Nephron progenitor cell (in vitro differentiated cells): ENCODE measurements around the gene IRGC.
A peak's percentile ranks its signal among the peaks of the same experiment; 100 is the strongest.

ENCODE experiments used
- DNase-seq: peaks from one replicate; pipeline ENCODE4 v3.0.0; 2021
- H3K27ac Mint-ChIP-seq: 2 replicates; pipeline ENCODE4 v1.8.0; 2021; ENCODE audit warnings: mild to moderate bottlenecking, moderate library complexity, mixed read lengths
- H3K27me3 Mint-ChIP-seq: 2 replicates; pipeline ENCODE4 v1.8.0; 2021; ENCODE audit warnings: mild to moderate bottlenecking, low read depth, mixed read lengths; ENCODE audit not compliant: poor library complexity
- H3K36me3 Mint-ChIP-seq: 2 replicates; pipeline ENCODE4 v1.8.0; 2021; ENCODE audit warnings: low read depth, mixed read lengths
- H3K4me1 Mint-ChIP-seq: 2 replicates; pipeline ENCODE4 v1.8.0; 2021; ENCODE audit warnings: mixed read lengths
- H3K4me3 Mint-ChIP-seq: 2 replicates; pipeline ENCODE4 v1.8.0; 2021; ENCODE audit warnings: mild to moderate bottlenecking, moderate library complexity, mixed read lengths
- H3K9me3 Mint-ChIP-seq: 2 replicates; pipeline ENCODE4 v1.8.0; 2021; ENCODE audit warnings: mild to moderate bottlenecking, moderate library complexity, mixed read lengths
- TF ChIP-seq, protein P1 (sequence below): fragments of 200-600 bp; sonication (generic); IDR thresholded peaks from 2 replicates; pipeline ENCODE4 v1.5.0; 2021; ENCODE audit warnings: antibody characterized with exemption

The IRGC gene

DNA sequence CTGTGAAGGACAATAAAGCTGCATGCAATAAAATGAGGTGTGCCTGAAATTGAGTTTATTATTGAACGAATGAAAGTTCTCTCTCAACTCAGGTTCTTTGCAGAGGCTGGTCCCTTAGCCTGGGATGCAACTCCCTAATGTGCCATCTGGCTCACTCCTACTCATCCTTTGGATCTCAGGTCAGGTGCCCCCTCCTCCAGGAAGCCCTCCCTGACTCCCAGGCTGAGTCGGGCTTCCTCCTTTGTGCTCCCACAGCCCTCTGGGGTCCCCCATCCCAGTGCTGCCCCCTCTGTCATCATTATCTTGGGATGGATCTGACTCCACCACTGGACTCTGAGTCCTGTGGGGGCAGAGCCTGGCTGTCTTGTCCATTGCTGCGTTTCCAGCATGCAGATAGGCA, 2.7 kb upstream of the IRGC start:
- Mint-ChIP-seq H3K4me1 (no peaks in the 10 kb centered on the region), H3K4me3 (no peak overlapping the region), H3K27ac (no peak overlapping the region), H3K27me3 (peaks cover 19% of the 10 kb centered on the region), H3K36me3 (no peaks in the 10 kb centered on the region), H3K9me3 (peaks cover 8% of the 10 kb centered on the region)
- TF ChIP-seq, protein P1, sequence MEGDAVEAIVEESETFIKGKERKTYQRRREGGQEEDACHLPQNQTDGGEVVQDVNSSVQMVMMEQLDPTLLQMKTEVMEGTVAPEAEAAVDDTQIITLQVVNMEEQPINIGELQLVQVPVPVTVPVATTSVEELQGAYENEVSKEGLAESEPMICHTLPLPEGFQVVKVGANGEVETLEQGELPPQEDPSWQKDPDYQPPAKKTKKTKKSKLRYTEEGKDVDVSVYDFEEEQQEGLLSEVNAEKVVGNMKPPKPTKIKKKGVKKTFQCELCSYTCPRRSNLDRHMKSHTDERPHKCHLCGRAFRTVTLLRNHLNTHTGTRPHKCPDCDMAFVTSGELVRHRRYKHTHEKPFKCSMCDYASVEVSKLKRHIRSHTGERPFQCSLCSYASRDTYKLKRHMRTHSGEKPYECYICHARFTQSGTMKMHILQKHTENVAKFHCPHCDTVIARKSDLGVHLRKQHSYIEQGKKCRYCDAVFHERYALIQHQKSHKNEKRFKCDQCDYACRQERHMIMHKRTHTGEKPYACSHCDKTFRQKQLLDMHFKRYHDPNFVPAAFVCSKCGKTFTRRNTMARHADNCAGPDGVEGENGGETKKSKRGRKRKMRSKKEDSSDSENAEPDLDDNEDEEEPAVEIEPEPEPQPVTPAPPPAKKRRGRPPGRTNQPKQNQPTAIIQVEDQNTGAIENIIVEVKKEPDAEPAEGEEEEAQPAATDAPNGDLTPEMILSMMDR = no peak
- DNase-seq = no peak

DNA sequence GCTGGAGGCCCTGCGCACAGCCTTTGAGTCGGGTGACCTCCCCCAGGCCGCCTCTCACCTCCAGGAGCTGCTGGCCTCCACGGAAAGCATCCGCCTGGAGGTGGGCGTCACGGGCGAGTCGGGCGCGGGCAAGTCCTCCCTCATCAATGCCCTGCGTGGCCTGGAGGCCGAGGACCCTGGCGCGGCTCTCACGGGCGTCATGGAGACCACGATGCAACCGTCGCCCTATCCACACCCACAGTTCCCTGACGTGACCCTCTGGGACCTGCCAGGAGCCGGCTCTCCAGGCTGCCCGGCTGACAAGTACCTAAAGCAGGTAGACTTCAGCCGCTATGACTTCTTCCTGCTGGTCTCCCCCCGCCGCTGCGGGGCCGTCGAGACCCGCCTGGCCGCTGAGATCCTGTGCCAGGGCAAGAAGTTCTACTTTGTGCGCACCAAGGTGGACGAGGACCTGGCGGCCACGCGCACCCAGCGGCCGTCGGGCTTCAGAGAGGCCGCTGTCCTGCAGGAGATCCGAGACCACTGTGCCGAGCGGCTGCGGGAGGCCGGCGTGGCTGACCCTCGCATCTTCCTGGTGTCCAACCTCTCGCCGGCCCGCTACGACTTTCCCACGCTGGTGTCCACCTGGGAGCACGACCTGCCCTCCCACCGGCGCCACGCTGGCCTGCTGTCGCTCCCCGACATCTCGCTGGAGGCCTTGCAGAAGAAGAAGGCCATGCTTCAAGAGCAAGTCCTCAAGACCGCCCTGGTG, 2.9 kb downstream of the IRGC start:
- H3K27ac Mint-ChIP-seq = no peak overlapping the region
- no peaks in the 10 kb centered on the region for H3K4me1 Mint-ChIP-seq
- peaks cover 4% of the 10 kb centered on the region for H3K27me3 Mint-ChIP-seq
- no peak for DNase-seq
- H3K36me3 Mint-ChIP-seq = no peaks in the 10 kb centered on the region
- H3K4me3 Mint-ChIP-seq = no peak overlapping the region
- H3K9me3 Mint-ChIP-seq = no peaks in the 10 kb centered on the region
- TF ChIP-seq, protein P1 = no peak

DNA sequence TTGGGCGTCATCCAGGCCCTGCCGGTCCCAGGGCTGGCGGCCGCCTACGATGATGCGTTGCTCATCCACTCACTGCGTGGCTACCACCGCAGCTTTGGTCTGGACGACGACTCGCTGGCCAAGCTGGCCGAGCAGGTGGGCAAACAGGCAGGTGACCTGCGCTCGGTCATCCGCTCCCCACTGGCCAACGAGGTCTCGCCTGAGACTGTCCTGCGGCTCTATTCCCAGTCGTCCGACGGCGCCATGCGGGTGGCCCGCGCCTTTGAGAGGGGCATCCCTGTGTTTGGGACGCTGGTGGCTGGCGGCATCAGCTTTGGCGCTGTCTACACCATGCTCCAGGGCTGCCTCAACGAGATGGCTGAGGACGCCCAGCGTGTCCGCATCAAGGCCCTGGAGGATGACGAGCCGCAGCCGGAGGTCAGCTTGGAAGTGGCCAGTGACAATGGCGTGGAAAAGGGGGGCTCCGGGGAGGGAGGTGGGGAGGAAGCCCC, 3.5 kb downstream of the IRGC start:
- TF ChIP-seq, protein P1 = no peak
- Mint-ChIP-seq H3K4me3 (no peak overlapping the region), H3K36me3 (no peaks in the 10 kb centered on the region), H3K4me1 (no peaks in the 10 kb centered on the region), H3K27ac (no peak overlapping the region), H3K9me3 (no peaks in the 10 kb centered on the region), H3K27me3 (peaks cover 4% of the 10 kb centered on the region)
- DNase-seq = no peak

DNA sequence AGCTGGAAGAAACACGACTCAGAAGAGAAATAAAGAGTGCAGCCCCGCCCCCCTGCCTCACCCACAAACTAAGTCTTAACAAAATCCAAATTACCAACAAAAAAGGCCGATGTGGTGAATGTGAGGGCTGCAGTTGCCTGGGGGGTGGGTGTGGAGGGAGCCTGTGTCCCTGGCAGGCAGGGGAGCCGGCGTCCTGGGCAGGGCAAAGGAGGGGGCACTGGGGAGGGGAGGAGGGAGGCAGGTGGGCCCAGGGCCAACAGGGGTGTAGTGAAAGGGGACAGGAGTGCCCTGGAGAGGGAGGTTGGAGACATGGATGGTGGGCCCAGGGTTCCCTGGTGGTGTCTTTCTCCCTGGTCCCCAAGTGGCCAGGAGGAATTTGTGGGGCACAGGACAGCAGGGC, 4.0 kb downstream of the IRGC start:
- Mint-ChIP-seq H3K9me3 (no peaks in the 10 kb centered on the region), H3K4me3 (no peak overlapping the region), H3K27me3 (peaks cover 4% of the 10 kb centered on the region), H3K4me1 (no peaks in the 10 kb centered on the region), H3K36me3 (no peaks in the 10 kb centered on the region), H3K27ac (no peak overlapping the region)
- no peak for DNase-seq
- TF ChIP-seq, protein P1 = no peak

DNA sequence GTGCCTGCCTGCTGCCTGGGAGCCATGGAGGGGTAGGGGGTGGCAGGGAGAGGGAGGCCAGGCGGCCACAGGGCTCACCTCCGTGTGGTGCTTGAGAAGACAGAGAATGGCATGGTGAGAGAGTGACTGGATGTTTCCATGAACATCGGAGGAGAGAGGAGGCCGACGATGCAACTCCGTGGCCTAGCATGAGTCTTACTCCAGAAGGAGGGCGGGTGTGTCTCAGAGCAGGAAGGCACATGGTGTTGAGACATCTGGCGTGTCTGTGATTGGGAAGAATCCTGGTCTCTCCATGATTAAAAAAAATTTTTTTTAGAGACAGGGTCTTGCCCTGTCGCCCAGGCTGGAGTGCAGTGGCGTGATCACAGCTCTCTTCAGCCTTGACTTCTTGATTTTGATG, 5.1 kb downstream of the IRGC start:
- TF ChIP-seq, protein P1 = no peak
- H3K9me3 Mint-ChIP-seq = no peaks in the 10 kb centered on the region
- H3K27ac Mint-ChIP-seq = peak overlapping the region; percentile 65
- H3K4me3 Mint-ChIP-seq = no peak overlapping the region
- DNase-seq = no peak
- H3K36me3 Mint-ChIP-seq = no peaks in the 10 kb centered on the region
- no peaks in the 10 kb centered on the region for H3K4me1 Mint-ChIP-seq
- peaks cover 4% of the 10 kb centered on the region for H3K27me3 Mint-ChIP-seq
